Fibroblast of the aortic adventitia (primary cell): ENCODE data around the gene SHB. TPM values are rescaled to one million over a fixed set of nuclear protein-coding genes. Genes with fewer than 3 reads are reported as not detected.

Source experiments
- DNase-seq: peaks from one replicate; pipeline ENCODE4 v3.0.0-alpha.2; 2010; ENCODE audit warnings: low read depth
- H3K4me3 ChIP-seq: 2 replicates; pipeline ENCODE4 v1.5.1; 2011; ENCODE audit warnings: low read depth, mild to moderate bottlenecking, control low read depth, low read length, moderate library complexity
- CTCF ChIP-seq: IDR thresholded peaks from 2 replicates; pipeline ENCODE4 v1.5.1; 2011; ENCODE audit warnings: mild to moderate bottlenecking, low read length, control low read depth, inconsistent platforms; ENCODE audit not compliant: insufficient read depth
- total RNA-seq: library from RNA; depleted of rRNA; stranded (reverse); fragments of >200 nt; gene quantifications from 2 replicates; pipeline ENCODE4 v1.2.3, GENCODE V29; 2012; ENCODE audit warnings: low replicate concordance

SHB gene
- total RNA-seq, 1 donor, result 26.5 TPM

DNA sequence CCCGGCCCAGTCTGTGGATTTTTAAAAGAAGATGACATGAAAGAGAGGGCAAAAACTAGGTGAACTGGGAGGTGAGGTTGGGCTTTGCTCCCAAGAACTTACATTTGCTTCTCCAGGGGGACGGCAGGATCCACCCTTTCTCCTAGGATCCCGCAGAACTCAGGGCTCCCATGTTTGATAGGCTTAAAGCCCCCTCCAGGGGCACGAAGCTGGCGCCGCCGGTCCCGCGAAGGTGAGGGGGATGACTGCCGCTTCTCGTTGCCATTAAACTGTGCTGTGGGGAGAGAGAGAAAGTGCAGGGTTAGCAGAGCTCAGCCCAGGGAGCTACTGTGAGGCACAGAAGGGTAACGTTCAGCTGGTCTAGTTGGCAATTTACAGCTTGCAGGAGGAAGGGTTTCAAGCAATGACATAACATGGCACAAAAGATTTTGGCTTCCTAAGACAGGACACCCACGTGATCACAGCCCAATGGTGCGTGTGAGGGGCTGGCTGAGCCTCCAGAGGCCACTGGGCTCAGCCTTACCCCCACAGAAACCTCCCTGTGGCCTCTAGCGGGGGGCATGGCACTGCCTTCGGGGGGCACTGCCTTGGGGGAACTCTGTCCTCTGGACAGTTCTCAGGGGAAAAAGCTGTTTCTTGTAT is 113.1 kb downstream of the SHB start:
- TF ChIP-seq CTCF, result no peak

DNA sequence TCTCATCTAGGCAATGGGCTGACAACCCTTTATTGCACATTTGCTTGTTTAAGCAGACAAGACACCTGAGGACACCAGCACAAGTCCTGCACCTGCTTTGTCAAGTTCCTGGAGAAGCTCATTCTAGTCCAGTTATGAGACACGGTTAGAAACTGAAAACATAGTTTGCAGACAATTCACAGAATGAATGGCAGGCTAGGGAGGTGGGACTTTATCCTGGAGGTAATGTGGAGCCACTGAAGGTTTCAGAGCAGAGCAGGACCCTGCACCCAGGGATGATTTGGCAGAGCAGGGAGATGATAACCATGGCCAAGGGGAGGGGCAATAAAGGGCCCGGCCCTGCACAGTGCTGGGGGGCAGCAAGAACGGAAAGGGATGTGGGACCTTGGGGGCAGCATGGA is 114.4 kb downstream of the SHB start:
- DNase-seq, result no peak
- no peak overlapping the region for H3K4me3 ChIP-seq
- no peak for TF ChIP-seq CTCF

More for the DNA sequence above, 113.1 kb downstream of the SHB start:
- no peak for DNase-seq
- no peak overlapping the region for H3K4me3 ChIP-seq

DNA sequence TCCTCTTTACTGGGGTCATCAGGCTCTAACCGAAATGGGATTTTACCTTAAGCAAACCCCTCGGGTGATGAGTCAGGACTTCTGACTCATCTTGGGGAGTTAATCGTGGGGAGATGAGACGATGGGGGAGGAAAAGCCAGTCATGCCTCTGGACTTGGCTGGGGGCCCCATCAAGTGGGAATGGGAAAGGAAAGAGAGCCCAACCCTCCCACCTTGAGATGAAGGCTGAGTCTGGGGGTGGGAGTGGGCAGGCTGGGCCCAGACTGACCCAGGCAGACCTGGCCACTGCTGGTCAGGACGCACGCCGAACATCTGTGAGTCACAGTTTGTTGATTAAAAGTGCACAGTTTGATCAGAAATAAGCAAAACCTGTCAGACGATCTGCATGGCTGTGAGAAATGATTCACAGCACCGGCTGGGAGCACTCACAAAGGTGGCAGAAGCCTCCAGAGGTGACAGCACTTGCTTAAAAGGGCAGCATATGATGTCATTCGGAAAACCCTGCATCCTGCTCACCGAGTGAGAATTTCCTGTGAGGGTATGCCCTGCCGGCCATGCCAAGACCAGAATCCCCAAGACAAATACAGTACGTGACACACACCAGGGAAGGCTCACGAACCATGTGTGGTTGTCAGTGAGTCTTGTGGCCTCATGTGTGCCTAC is 115.1 kb downstream of the SHB start:
- H3K4me3 ChIP-seq, result no peak overlapping the region
- DNase-seq, result peak; percentile 99
- no peak for TF ChIP-seq CTCF

GRCh38 chr9:37953206-37953774 is 115.7 kb downstream of the SHB start:
- no peak for TF ChIP-seq CTCF
- DNase-seq, result no peak
- H3K4me3 ChIP-seq, result peak overlapping the region; percentile 17

DNA sequence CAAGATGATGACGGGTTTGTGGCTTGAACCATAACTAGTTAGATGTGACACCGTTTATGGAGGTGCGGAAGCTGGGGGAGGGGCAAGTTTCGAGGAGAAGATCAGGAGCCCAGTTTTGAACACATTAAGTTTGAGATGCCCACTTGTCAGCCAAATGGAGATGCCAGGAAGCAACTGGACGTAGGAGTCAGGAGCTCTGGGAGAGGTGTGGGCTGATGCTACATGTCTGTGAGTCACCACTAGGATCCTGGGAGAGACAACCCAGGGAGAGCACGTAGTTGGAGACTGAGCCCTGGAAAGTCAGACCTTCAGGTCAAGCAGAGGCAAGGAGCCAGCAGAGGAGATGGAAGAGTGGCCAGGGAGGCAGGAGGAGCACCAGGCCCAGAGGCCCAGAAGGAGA is 116.3 kb downstream of the SHB start:
- no peak for TF ChIP-seq CTCF
- no peak overlapping the region for H3K4me3 ChIP-seq
- DNase-seq, result peak; percentile 60

- TF ChIP-seq CTCF, result no peak
- H3K4me3 ChIP-seq, result no peak overlapping the region
- no peak for DNase-seq
Measured at GRCh38 chr9:37951671-37952449, 117.2 kb downstream of the SHB start.
